Measurements from ENCODE around the gene SIGLEC8. TPM values are rescaled to one million over a fixed set of nuclear protein-coding genes. Genes with fewer than 3 reads are reported as not detected.

SIGLEC8 gene
- total and polyA plus RNA-seq, 10 of the 15 experiments (the other 5 are each of a cell fraction or from before 2014, with no cell fraction given) = not detected

- 26% methylated on average over 10 of the region's 10 CpGs for WGBS (ENCODE audit: insufficient coverage, insufficient replicate concordance, low lambda C conversion rate, missing lambda C conversion rate)
- ChIA-PET POLR2A (no interaction called here), SMC1A (ENCODE audit: uncharacterized antibody, unreplicated experiment) (interaction anchor here (0.8 to 1.1 kb wide), 2 partner anchors 11 to 194 kb away, joined by 3 read pairs; no protein-coding TSS in a partner anchor), RAD21 (ENCODE audit: unreplicated experiment) (interaction anchor here (0.7 kb wide), 1 partner anchor 194 kb away, joined by 3 read pairs; no protein-coding TSS in a partner anchor), CTCF (interaction anchor here (0.8 to 2.7 kb wide), 3 partner anchors 9 to 198 kb away, joined by 3 to 13 read pairs (median 3); no protein-coding TSS in a partner anchor)
- no peaks in the 10 kb centered on the region for H3K27me3 ChIP-seq (replicated peaks in 1 of 2; ENCODE audit: control insufficient read depth in 2 of 2, insufficient read depth in 2 of 2, low read length in 1 of 2)
- H3K36me3 ChIP-seq (ENCODE audit: control insufficient read depth in 2 of 2, insufficient read depth in 2 of 2, low read length in 1 of 2) = no peaks in the 10 kb centered on the region
- H3K79me2 ChIP-seq (ENCODE audit: control insufficient read depth, insufficient read depth, low read length) = no peaks in the 10 kb centered on the region
- in situ Hi-C loops (cut with MboI) (no loop called here), intact Hi-C loops (cut with micrococcal nuclease; ENCODE audit: unreplicated experiment) (no loop called here)
- H3K4me3 ChIP-seq = no peak overlapping the region
- no peak overlapping the region for H3K4me2 ChIP-seq (ENCODE audit: control insufficient read depth, insufficient read depth)
- no peak overlapping the region for H3K9ac ChIP-seq (ENCODE audit: control insufficient read depth, insufficient read depth, low read length)
- no peak overlapping the region for H3K27ac ChIP-seq (ENCODE audit: control insufficient read depth, insufficient read depth)
- no peaks in the 10 kb centered on the region for H4K20me1 ChIP-seq (ENCODE audit: control insufficient read depth, insufficient read depth)
- TF ChIP-seq POLR2A (IDR thresholded peaks at IDR 0.05; ENCODE audit: low read depth, low read length) (no peak), HDGF (IDR thresholded peaks at IDR 0.05) (no peak), PAX8 (IDR thresholded peaks at IDR 0.05) (no peak), ZNF384 (IDR thresholded peaks at IDR 0.05; ENCODE audit: borderline replicate concordance, low read depth, low read length) (no peak), FOXK2 (IDR thresholded peaks at IDR 0.05) (no peak), POLR2AphosphoS2 (IDR thresholded peaks at IDR 0.05; ENCODE audit: low read depth, low read length) (no peak), HCFC1 (IDR thresholded peaks at IDR 0.05; ENCODE audit: low read length) (no peak)
- TF ChIP-seq, protein P1, sequence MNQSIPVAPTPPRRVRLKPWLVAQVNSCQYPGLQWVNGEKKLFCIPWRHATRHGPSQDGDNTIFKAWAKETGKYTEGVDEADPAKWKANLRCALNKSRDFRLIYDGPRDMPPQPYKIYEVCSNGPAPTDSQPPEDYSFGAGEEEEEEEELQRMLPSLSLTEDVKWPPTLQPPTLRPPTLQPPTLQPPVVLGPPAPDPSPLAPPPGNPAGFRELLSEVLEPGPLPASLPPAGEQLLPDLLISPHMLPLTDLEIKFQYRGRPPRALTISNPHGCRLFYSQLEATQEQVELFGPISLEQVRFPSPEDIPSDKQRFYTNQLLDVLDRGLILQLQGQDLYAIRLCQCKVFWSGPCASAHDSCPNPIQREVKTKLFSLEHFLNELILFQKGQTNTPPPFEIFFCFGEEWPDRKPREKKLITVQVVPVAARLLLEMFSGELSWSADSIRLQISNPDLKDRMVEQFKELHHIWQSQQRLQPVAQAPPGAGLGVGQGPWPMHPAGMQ (IDR thresholded peaks at IDR 0.05; ENCODE audit: borderline replicate concordance) = no peak
- no peak overlapping the region for H2AFZ ChIP-seq (ENCODE audit: control insufficient read depth, low read depth, low read length)
- H3K4me1 ChIP-seq (ENCODE audit: control insufficient read depth, insufficient read depth, low read length) = no peaks in the 10 kb centered on the region
- no peak for DNase-seq (ENCODE audit: low read depth, low spot score)
- no peaks in the 10 kb centered on the region for H3K9me3 ChIP-seq (replicated peaks; ENCODE audit: control insufficient read depth, insufficient read depth, low read length)
- ATAC-seq = no peak
- FAIRE-seq = no peak
- no TSS peak for BruUV-seq (replicated peaks)
Observed at GRCh38 chr19:51462681-51463080, 4.4 kb upstream of the SIGLEC8 start.
